Measurements from ENCODE around the gene ADAMTS5. TPM values are rescaled to one million over a fixed set of nuclear protein-coding genes. Genes with fewer than 3 reads are reported as not detected.

Gene ADAMTS5
- total RNA-seq, 1 experiment from 2014 or later, result 1.5 TPM

GRCh38 chr21:26935977-26936376, 30.9 kb downstream of the ADAMTS5 start:
- Histone ChIP-seq H3K27me3 (ENCODE audit: control insufficient read depth, insufficient read depth, low read length) (no peaks in the 10 kb centered on the region), H3K4me3 (ENCODE audit: insufficient read depth, low read depth, low read length) (no peak overlapping the region)
- DNase-seq, result no peak

GRCh38 chr21:26934383-26934782, 32.5 kb downstream of the ADAMTS5 start:
- no peaks in the 10 kb centered on the region for H3K36me3 ChIP-seq (replicated peaks; ENCODE audit: control insufficient read depth, insufficient read depth, low read length)
- no peak for DNase-seq
- no peak overlapping the region for H3K4me3 ChIP-seq (ENCODE audit: insufficient read depth, low read depth, low read length)
- H3K27me3 ChIP-seq (ENCODE audit: control insufficient read depth, insufficient read depth, low read length), result no peaks in the 10 kb centered on the region

More at GRCh38 chr21:26935977-26936376, 30.9 kb downstream of the ADAMTS5 start:
- H3K36me3 ChIP-seq (replicated peaks; ENCODE audit: control insufficient read depth, insufficient read depth, low read length), result no peaks in the 10 kb centered on the region

- Histone ChIP-seq H3K4me3 (ENCODE audit: insufficient read depth, low read depth, low read length) (no peak overlapping the region), H3K36me3 (replicated peaks; ENCODE audit: control insufficient read depth, insufficient read depth, low read length) (no peaks in the 10 kb centered on the region), H3K27me3 (ENCODE audit: control insufficient read depth, insufficient read depth, low read length) (no peaks in the 10 kb centered on the region)
- DNase-seq, result no peak
Measured at GRCh38 chr21:26933448-26933847, 33.4 kb downstream of the ADAMTS5 start.

GRCh38 chr21:26925636-26926035, 41.3 kb downstream of the ADAMTS5 start:
- no peaks in the 10 kb centered on the region for H3K27me3 ChIP-seq (ENCODE audit: control insufficient read depth, insufficient read depth, low read length)
- no peak for DNase-seq
- H3K4me3 ChIP-seq (ENCODE audit: insufficient read depth, low read depth, low read length), result no peak overlapping the region
- no peaks in the 10 kb centered on the region for H3K36me3 ChIP-seq (replicated peaks; ENCODE audit: control insufficient read depth, insufficient read depth, low read length)

GRCh38 chr21:26925122-26925521, 41.8 kb downstream of the ADAMTS5 start:
- Histone ChIP-seq H3K4me3 (ENCODE audit: insufficient read depth, low read depth, low read length) (no peak overlapping the region), H3K27me3 (ENCODE audit: control insufficient read depth, insufficient read depth, low read length) (no peaks in the 10 kb centered on the region), H3K36me3 (replicated peaks; ENCODE audit: control insufficient read depth, insufficient read depth, low read length) (no peaks in the 10 kb centered on the region)
- no peak for DNase-seq

GRCh38 chr21:26923986-26924385, 42.9 kb downstream of the ADAMTS5 start:
- H3K36me3 ChIP-seq (replicated peaks; ENCODE audit: control insufficient read depth, insufficient read depth, low read length), result no peaks in the 10 kb centered on the region

GRCh38 chr21:26920055-26920454, 46.8 kb downstream of the ADAMTS5 start:
- no peaks in the 10 kb centered on the region for H3K27me3 ChIP-seq (ENCODE audit: control insufficient read depth, insufficient read depth, low read length)
- no peak for DNase-seq
- no peak overlapping the region for H3K4me3 ChIP-seq (ENCODE audit: insufficient read depth, low read depth, low read length)
- no peaks in the 10 kb centered on the region for H3K36me3 ChIP-seq (replicated peaks; ENCODE audit: control insufficient read depth, insufficient read depth, low read length)

More at GRCh38 chr21:26923986-26924385, 42.9 kb downstream of the ADAMTS5 start:
- DNase-seq, result no peak
- Histone ChIP-seq H3K27me3 (ENCODE audit: control insufficient read depth, insufficient read depth, low read length) (no peaks in the 10 kb centered on the region), H3K4me3 (ENCODE audit: insufficient read depth, low read depth, low read length) (no peak overlapping the region)

- DNase-seq, result no peak
- Histone ChIP-seq H3K36me3 (replicated peaks; ENCODE audit: control insufficient read depth, insufficient read depth, low read length) (no peaks in the 10 kb centered on the region), H3K27me3 (ENCODE audit: control insufficient read depth, insufficient read depth, low read length) (no peaks in the 10 kb centered on the region), H3K4me3 (ENCODE audit: insufficient read depth, low read depth, low read length) (no peak overlapping the region)
Measured at GRCh38 chr21:26918323-26919079, 48.4 kb downstream of the ADAMTS5 start.

GRCh38 chr21:26916799-26917198, 50.1 kb downstream of the ADAMTS5 start:
- no peaks in the 10 kb centered on the region for H3K36me3 ChIP-seq (replicated peaks; ENCODE audit: control insufficient read depth, insufficient read depth, low read length)
- H3K4me3 ChIP-seq (ENCODE audit: insufficient read depth, low read depth, low read length), result no peak overlapping the region
- peak; percentile 14 for DNase-seq
- no peaks in the 10 kb centered on the region for H3K27me3 ChIP-seq (ENCODE audit: control insufficient read depth, insufficient read depth, low read length)

GRCh38 chr21:26914557-26914956, 52.3 kb downstream of the ADAMTS5 start:
- Histone ChIP-seq H3K36me3 (replicated peaks; ENCODE audit: control insufficient read depth, insufficient read depth, low read length) (no peaks in the 10 kb centered on the region), H3K4me3 (ENCODE audit: insufficient read depth, low read depth, low read length) (no peak overlapping the region), H3K27me3 (ENCODE audit: control insufficient read depth, insufficient read depth, low read length) (no peaks in the 10 kb centered on the region)
- no peak for DNase-seq

GRCh38 chr21:26912466-26912865, 54.4 kb downstream of the ADAMTS5 start:
- DNase-seq, result no peak
- no peak overlapping the region for H3K4me3 ChIP-seq (ENCODE audit: insufficient read depth, low read depth, low read length)
- H3K27me3 ChIP-seq (ENCODE audit: control insufficient read depth, insufficient read depth, low read length), result no peaks in the 10 kb centered on the region
- H3K36me3 ChIP-seq (replicated peaks; ENCODE audit: control insufficient read depth, insufficient read depth, low read length), result no peaks in the 10 kb centered on the region

- no peak overlapping the region for H3K4me3 ChIP-seq (ENCODE audit: insufficient read depth, low read depth, low read length)
- H3K36me3 ChIP-seq (replicated peaks; ENCODE audit: control insufficient read depth, insufficient read depth, low read length), result no peaks in the 10 kb centered on the region
- H3K27me3 ChIP-seq (ENCODE audit: control insufficient read depth, insufficient read depth, low read length), result no peaks in the 10 kb centered on the region
- DNase-seq, result peak; percentile 38
Measured at GRCh38 chr21:26909972-26910371, 56.9 kb downstream of the ADAMTS5 start.

GRCh38 chr21:26900980-26901379, 65.9 kb downstream of the ADAMTS5 start:
- H3K36me3 ChIP-seq (replicated peaks; ENCODE audit: control insufficient read depth, insufficient read depth, low read length), result no peaks in the 10 kb centered on the region
- H3K4me3 ChIP-seq (ENCODE audit: insufficient read depth, low read depth, low read length), result no peak overlapping the region
- DNase-seq, result no peak
- no peaks in the 10 kb centered on the region for H3K27me3 ChIP-seq (ENCODE audit: control insufficient read depth, insufficient read depth, low read length)

GRCh38 chr21:26892151-26892550, 74.7 kb downstream of the ADAMTS5 start:
- Histone ChIP-seq H3K4me3 (ENCODE audit: insufficient read depth, low read depth, low read length) (no peak overlapping the region), H3K27me3 (ENCODE audit: control insufficient read depth, insufficient read depth, low read length) (no peaks in the 10 kb centered on the region), H3K36me3 (replicated peaks; ENCODE audit: control insufficient read depth, insufficient read depth, low read length) (no peaks in the 10 kb centered on the region)
- no peak for DNase-seq

GRCh38 chr21:26888931-26889330, 78.0 kb downstream of the ADAMTS5 start:
- DNase-seq, result no peak
- Histone ChIP-seq H3K27me3 (ENCODE audit: control insufficient read depth, insufficient read depth, low read length) (no peaks in the 10 kb centered on the region), H3K36me3 (replicated peaks; ENCODE audit: control insufficient read depth, insufficient read depth, low read length) (no peaks in the 10 kb centered on the region)

More at GRCh38 chr21:26888931-26889330, 78.0 kb downstream of the ADAMTS5 start:
- no peak overlapping the region for H3K4me3 ChIP-seq (ENCODE audit: insufficient read depth, low read depth, low read length)

Measured in H7 (cell line).